GM19351 (cell line): ENCODE results near the gene IFNAR1.
A peak's percentile ranks its signal among the peaks of the same experiment; 100 is the strongest.
"Not testable (repeated sequence)": the region's sequence is repeated elsewhere in the genome, so short reads cannot be mapped to it uniquely, and the experiment has no call there.

ENCODE experiments used
- ATAC-seq: cut with Tn5 transposase; IDR thresholded peaks from one replicate; pipeline ENCODE4 v1.9.1; 2021; ENCODE audit warnings: mild to moderate bottlenecking, moderate library complexity; ENCODE audit not compliant: unreplicated experiment

IFNAR1 gene

DNA sequence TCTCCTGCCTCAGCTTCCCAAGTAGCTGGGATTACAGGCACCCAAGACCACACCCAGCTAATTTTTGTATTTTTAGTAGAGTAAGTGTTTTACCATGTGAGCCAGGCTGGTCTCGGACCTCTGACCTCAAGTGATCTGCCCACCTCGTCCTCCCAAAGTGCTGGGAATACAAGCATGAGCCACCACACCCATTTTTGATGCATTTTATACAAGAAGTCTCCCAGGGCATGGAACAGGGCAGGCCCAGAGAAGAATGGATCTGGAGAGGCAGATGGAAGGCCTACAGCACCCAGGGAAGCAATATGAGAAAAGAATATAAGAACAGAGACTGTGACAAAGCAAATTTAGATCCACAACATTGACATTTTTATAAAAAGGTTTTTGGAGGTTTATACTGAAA is 18.8 kb upstream of the IFNAR1 start:
- ATAC-seq: no peak

DNA sequence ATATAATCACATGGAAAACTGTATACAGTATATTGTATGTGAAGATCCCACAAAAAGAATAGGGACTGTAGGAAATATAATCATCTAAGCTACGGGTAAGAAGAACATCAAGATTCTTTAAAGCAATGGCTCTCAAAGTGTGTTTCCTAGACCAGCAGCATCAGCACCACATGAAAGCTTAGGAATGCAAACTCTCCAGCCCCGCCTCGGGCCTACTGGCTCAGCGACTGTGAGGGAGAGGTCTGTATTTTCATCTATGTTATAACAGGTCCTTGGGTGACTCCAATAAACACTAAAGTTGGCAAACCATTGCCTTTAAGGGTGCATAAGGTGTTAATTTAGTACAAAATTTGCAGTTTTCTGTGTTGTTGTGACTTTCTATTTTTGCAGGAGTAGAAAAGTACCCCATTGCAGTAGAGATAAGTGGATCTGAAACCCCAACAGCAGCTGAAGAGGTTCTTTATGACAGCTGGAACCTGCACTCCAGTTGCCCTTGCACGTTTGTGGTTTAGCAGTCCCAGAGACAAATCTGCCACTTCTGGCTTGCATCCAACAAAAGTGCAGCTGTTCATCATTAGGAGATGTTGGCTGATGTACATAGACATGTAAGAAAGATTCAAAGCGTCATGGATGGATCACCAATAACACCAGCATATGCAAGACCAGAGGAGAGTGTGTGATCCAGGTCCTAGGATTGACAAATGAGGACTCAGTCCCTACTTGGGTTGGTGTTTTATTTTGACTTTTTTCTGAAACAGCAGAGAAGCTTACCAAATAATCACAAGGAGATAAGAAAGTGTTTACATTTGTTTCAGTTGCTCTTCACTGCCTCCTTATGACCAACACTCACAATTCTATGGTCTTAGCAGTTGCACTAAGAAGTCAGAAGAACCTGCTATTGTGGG is 15.9 kb upstream of the IFNAR1 start:
- peak; percentile 95 for ATAC-seq

DNA sequence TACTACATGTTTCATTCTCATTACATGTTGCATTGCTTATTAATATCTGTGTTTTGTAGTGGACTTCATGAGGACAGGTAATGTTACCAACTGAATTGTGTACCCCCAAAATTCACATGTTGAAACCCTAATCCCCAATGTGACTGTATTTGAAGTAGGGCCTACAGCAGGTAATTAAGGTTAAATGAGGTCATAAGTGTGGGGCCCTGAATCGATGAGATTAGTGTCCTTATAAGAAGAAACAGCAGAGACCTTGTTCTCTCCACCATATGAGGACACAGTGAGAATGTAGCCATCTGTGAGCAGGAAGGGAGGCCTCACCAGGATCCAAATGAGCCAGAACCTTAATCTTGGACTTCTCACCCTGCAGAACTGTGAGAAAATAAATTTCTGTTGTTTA is 15.0 kb upstream of the IFNAR1 start:
- no peak for ATAC-seq

DNA sequence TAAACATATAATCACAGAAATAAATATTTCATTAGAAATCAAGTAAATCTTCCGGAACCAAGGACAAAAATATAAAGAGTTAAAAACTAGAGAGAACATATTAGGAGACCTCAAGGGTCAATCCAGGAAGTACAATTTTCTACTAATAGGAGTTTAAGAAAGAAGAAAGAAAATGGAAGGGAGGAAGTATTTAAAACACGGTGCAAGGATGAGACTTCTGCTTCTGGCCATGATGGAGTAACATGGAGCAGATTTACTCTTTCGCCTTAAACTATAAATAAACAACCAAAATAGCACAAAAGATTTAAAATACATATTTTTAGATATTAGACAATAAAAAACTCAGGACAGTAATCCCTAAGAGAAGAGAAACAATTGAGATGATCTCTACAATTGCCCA is 12.6 kb upstream of the IFNAR1 start:
- ATAC-seq: no peak

DNA sequence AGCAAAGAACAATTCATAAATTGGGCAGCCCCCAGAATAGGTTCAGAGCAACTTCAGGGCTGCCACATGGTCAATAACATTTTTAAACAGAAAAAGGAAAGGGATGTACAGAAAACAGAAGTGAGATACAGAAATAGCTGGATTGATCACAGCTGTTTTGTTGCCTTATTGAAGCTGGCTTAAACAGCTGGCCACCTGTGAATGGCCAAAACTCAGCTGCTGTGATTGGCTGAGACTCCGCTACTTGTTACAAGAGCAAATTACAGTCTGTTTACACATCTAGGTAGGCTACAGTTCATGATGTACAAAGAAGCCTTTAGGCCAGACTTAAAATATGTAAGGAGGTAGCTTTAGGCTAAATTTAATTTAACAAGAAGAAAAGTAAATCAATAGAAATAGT is 11.6 kb upstream of the IFNAR1 start:
- no peak for ATAC-seq

DNA sequence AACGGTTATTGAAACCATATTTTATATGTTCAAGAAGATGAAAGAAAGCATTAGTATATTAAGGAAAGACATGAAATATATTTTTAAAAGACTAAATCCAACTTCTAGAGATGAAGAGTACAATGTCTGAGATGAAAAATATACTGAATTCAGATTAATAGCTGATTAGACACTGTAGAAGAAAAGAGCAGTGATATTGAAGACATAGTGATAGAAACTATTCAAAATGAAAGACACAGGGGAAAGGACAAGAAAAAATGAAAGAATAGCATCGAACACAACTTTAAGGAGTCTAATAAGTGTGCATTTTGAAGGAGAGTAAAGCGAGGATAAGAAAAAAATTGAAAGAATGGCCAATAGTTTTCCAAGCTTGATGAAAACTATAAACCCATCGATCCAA is 11.2 kb upstream of the IFNAR1 start:
- ATAC-seq: no peak

DNA sequence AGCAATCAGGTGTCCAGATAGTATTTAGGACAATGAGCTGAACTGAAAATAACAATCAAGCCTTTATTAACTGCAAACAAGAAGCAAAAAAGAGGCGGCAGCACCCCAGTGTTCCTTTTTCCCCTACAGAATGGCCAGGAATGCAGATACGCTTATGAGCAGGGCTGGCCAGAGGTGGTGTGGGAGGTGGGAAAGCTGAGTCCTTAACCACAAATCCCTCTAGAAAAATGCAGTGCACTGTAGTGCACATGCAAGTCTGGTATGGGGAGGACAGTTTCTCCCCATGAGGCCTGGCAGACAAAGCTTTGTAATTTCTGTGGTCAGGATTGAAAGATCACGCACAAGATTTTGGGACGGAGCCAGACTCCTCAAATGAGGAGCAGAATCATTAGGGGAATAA is 10.7 kb upstream of the IFNAR1 start:
- ATAC-seq: no peak

DNA sequence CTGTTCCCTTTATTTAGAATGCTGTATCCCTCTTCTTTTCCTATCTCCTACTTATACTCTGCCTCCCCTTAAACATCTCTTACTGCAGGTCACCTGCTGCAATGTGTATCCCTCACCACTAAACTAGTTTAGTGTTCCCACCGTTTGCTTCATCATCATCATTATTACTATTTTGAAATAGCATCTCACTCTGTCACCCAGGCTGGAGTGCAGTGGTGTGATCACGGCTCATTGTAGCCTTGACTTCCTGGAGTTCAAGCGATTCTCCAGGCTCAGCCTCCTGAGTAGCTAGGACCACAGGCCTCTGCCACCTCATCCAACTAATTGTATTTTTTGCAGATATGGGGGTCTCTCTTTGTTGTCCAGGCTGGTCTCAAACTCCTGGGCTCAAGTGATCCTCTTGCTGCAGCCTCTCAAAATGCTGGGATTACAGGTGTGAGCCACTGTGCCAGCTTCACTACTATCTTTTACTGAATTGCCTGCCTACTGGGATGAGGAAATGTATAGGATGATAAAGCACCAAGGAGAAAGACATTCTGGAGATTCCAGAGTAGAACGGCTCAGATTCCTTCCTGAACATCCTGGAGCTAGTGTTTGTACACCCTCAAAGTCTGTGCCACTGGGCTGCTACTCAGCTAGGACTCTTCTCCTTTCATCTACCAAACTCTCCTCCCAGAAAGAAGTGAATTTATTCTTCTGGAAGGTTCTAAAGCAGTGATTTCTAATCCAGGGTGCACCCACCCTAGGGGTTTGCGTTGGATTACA is 8.6 kb upstream of the IFNAR1 start:
- ATAC-seq: no peak

DNA sequence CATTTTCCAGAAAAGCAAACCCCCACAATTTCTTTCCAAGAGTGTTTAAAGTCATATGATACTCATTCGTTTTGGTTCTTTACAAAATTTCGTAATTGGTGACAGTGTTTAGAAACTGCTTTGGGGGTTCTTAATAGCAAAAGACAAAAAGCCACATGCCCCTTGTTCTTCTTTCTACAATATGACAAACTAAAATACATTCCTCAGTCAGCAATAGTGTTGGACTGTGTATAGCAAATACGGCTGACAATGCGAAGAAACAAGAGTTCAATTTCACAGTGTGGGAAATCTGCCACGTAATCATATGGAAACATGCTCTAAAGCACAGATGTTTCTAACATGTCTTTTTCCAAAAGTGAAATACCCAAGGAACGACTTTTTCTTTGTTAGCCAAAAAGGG is 7.6 kb upstream of the IFNAR1 start:
- no peak for ATAC-seq

DNA sequence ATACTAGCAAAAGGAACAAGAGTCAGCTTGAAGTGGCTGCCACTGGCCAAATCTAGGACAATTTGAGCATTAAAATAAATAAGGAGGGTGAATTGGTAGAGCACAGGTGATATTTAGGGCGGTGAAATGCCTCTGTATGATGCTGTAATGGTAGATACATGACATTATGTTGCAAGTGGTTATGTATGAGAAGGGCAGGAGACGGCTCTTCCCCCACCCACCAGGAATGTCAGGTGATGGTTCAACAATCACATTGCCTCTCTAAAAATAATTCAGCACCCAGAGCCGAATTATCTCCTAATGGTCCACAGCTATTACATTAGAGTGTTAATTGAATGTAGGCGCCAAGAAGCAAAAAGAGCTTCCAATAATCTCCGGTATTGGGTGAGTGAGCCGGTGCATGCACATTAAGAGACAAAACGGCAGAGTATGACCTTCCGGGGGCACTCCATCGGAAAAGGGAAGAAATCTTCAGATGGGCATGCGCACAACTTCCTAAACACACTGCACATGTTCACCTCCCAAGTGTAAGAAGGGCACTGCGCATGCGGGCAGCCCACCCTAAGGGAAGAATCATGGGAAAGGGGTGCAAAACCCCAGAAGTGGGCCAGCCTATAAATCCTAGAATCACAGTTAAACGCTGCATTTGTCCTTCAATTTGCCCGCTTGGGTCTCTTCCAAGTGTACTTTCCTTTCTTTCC is 6.8 kb upstream of the IFNAR1 start:
- ATAC-seq: no peak

DNA sequence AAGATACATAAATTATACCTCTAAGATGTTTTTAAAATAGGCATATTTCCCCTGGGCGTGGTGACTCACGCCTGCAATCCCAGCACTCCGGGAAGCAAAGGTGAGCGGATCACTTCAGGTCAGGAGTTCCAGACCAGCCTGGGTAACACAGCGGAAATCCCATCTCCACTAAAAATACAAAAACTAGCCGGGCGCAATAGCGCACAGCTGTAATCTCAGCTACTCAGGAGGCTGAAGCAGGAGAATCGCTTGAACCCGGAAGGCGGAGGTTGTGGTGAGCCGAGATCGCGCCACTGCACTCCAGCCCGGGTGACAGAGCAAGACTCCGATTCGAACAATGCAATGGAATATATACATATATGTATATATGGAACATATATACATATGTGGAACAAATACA is 3.8 kb upstream of the IFNAR1 start:
- ATAC-seq: not testable (repeated sequence)

DNA sequence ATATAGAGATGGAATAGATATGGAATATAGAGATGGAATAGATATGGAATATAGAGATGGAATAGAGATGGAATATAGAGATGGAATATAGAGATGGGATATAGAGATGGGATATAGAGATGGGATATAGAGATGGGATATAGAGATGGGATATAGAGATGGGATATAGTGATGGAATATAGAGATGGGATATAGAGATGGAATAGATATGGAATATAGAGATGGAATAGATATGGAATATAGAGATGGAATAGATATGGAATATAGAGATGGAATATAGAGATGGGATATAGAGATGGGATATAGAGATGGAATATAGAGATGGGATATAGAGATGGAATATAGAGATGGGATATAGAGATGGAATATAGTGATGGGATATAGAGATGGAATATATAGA is 1.2 kb upstream of the IFNAR1 start:
- ATAC-seq: not testable (repeated sequence)

DNA sequence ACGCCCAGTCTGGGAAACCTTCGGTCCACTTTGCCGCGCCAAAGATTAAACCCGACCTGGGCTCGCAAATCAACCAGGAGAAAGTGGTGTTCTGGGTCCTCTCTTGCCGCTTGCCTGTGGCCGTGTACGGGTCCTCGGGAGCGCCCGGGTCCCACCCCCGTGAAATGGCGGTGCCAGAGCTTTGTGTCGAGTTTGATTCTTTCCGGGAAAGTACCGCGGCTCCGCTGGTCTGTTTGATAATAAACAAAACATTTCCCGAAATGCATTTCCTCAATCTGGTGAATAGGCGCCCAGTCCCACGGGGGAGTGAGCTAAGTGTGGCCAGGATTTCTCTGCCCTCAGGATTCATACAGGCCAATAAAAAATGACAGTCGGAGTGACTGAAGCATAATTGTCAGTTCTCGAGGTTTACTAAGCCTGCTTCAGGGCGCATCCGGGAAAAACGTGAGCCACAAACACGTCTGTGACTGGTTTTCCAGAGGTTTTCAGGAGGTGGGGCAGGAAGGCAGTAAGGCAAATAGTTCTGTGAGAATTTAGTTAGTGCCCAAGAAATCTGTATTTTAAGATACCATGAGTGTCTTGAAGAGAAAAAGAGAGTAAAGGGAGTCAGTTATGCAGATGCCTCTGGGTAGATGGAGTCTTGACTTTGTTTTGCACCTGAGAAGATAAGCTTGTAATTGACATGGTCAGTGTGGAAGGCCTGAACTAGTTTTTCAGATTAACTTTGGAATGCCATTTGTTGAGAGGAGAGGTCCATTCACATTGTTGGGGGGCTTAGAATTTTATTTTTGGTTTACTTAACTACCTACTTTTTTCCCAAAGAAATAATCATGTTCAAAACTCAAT is 675 bp downstream of the IFNAR1 start:
- ATAC-seq: peak; percentile 25

DNA sequence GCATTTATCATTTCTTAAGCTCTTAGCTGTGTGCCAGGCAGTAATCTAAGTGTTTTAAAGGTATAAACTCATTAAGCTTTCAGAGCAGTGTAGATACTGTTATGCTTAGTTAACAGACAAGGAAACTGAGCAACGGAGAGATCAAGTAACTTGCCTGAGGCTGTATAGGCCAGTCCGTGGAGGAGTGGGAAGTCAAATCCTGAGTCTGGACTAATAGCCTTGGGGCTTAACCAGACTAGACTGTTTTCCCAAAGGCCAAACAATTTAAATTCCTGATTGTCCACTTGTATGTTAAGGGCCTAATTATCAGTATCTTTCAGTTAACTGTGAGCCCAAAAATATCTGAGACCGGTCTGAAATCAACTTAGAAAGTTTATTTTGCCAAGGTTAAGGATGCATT is 2.6 kb downstream of the IFNAR1 start:
- ATAC-seq: no peak

DNA sequence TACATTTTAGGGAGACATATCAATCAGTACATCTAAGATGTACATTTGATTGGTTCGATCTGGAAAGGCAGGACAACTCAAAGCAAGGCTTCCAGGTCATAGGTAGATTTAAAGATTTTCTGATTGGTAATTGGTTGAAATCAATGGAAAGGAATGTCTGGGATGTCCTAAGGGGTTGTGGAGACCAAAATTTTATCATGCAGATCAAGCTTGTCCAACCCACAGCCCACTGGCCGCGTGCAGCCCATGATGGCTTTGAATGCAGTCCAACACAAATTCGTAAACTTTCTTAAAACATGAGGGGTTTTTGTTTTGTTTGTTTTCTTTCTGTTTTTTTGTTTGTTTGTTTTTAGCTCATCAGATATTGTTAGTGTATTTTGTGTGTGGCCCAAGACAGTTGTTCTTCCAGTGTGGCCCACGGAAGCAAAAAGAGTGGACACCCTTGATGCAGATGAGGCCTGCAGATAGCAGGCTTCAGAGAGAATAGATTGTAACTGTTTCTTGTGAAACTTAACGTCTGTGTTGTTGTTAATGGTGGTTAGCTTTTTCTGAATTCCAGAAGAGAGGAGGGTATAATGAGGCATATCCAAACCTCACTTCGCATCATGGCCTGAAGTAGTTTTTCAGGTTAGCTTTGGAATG is 3.1 kb downstream of the IFNAR1 start:
- no peak for ATAC-seq

DNA sequence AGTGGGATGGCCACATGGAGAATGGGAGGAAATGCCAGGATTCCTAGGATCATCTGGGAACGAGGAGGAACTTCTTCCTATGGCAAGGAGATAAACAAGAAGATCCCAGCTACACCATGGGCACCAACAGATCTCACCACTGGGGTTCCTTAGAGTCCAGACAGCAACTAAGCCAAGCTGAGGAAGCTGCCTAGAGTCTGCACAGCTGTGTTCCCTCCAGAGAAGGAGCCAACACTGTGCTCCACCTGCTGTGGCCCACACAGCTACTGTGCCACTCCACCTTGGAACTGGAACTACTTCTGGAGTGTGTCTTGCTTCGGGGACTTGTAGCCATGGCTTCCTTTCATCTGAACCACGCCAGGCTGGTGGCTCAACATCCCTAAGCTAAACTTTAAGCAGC is 6.0 kb downstream of the IFNAR1 start:
- no peak for ATAC-seq

DNA sequence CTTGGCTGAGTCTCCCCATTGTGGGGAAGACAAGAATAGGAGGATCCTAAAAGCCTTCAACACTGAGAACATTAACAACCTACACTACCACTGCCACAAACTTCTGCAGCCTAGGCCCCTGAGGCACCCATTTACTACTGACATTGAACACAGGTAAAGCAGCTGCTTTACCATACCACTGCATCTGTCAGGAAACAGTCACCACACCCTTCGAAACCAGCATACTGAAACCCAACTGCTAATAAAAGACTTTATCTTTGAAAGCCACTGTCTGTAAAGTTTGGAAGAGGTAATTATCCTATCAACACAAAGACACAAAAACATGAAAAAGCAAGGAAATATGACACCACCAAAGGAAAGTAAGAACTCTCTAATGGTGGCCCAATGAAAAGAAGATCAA is 7.4 kb downstream of the IFNAR1 start:
- ATAC-seq: peak; percentile 94

DNA sequence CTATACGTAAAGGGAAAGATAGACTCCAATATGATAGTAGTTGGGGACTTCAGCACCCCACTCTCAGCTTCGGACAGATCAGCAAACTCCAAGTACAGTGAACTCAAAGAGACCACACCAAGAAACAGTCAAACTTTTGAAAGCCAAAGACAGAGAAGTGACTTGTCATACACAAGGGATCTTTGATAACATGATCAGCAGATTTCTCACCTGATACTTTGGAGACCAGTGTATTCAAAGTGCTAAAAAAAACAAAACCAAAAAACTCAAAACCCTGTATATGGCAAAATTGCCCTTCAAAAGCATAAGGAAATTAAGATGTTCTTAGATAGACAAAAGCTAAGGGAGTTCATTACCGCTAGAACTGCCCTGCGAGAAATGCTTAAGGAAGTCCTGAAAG is 9.4 kb downstream of the IFNAR1 start:
- ATAC-seq: no peak

DNA sequence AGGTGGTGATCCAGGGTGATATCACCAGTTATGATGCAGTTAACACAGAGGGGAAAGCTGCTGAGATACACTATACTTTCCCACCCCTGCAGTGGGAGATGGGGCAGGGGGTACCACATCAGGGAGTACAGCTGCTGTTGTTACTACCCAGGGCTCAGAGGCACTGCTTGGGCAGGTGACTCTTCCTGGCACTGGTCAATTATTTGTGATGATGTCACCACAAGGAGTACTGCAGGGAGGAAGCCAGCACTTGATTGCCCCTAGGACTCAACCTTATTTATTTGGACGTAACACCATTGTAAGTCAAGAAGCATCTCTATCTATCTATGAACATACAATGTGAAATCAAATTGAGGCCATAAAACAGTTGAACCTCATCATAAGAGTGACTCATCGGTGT is 10.1 kb downstream of the IFNAR1 start:
- no peak for ATAC-seq

DNA sequence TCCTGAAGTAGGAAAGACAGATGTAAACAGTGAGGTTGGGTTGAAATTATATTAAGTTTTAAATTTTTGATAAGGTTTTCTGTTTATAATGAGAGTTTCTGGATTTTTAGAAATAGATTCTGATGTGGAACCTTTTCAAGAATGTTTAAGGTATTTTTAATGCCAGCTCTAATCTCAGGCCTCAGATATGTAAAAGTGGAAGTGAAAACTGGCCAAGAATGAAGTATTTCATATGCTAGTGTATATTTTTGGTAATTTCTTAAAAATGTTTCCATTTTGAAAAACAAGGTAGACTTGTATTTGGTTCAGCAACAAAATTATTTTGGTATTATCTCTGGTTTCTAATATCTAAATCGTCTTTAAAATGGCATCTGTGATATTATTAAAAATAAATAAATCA is 14.4 kb downstream of the IFNAR1 start:
- ATAC-seq: no peak
